HL-60 (cell line): ENCODE data around the gene SMU1.

Source experiments
- GABPA ChIP-seq: IDR thresholded peaks from 2 replicates; pipeline ENCODE4 v1.6.1; 2012; ENCODE audit warnings: low read depth
- POLR2AphosphoS5 ChIP-seq: IDR thresholded peaks from 2 replicates; pipeline ENCODE4 v1.6.1; 2012; ENCODE audit warnings: low read depth
- SPI1 ChIP-seq: IDR thresholded peaks from 2 replicates; pipeline ENCODE4 v1.6.1; 2012; ENCODE audit warnings: low read depth, mild to moderate bottlenecking, borderline replicate concordance
- TF ChIP-seq, protein P1 (sequence below): IDR thresholded peaks from one replicate; pipeline ENCODE4 v1.5.1; 2011; ENCODE audit warnings: low read length, control low read depth, inconsistent platforms; ENCODE audit not compliant: insufficient read depth
- TF ChIP-seq, protein P2 (sequence below): IDR thresholded peaks from 2 replicates; pipeline ENCODE4 v1.6.1; 2012; ENCODE audit warnings: low read depth; ENCODE audit not compliant: insufficient replicate concordance

- TF ChIP-seq GABPA (no peak), POLR2AphosphoS5 (no peak), SPI1 (no peak)
- TF ChIP-seq, protein P1, sequence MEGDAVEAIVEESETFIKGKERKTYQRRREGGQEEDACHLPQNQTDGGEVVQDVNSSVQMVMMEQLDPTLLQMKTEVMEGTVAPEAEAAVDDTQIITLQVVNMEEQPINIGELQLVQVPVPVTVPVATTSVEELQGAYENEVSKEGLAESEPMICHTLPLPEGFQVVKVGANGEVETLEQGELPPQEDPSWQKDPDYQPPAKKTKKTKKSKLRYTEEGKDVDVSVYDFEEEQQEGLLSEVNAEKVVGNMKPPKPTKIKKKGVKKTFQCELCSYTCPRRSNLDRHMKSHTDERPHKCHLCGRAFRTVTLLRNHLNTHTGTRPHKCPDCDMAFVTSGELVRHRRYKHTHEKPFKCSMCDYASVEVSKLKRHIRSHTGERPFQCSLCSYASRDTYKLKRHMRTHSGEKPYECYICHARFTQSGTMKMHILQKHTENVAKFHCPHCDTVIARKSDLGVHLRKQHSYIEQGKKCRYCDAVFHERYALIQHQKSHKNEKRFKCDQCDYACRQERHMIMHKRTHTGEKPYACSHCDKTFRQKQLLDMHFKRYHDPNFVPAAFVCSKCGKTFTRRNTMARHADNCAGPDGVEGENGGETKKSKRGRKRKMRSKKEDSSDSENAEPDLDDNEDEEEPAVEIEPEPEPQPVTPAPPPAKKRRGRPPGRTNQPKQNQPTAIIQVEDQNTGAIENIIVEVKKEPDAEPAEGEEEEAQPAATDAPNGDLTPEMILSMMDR = no peak
- TF ChIP-seq, protein P2, sequence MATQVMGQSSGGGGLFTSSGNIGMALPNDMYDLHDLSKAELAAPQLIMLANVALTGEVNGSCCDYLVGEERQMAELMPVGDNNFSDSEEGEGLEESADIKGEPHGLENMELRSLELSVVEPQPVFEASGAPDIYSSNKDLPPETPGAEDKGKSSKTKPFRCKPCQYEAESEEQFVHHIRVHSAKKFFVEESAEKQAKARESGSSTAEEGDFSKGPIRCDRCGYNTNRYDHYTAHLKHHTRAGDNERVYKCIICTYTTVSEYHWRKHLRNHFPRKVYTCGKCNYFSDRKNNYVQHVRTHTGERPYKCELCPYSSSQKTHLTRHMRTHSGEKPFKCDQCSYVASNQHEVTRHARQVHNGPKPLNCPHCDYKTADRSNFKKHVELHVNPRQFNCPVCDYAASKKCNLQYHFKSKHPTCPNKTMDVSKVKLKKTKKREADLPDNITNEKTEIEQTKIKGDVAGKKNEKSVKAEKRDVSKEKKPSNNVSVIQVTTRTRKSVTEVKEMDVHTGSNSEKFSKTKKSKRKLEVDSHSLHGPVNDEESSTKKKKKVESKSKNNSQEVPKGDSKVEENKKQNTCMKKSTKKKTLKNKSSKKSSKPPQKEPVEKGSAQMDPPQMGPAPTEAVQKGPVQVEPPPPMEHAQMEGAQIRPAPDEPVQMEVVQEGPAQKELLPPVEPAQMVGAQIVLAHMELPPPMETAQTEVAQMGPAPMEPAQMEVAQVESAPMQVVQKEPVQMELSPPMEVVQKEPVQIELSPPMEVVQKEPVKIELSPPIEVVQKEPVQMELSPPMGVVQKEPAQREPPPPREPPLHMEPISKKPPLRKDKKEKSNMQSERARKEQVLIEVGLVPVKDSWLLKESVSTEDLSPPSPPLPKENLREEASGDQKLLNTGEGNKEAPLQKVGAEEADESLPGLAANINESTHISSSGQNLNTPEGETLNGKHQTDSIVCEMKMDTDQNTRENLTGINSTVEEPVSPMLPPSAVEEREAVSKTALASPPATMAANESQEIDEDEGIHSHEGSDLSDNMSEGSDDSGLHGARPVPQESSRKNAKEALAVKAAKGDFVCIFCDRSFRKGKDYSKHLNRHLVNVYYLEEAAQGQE = no peak
Observed at GRCh38 chr9:33082128-33082527, 5.7 kb upstream of the SMU1 start.
